HCT116 (cell line): ENCODE data around the gene MED9. TPM values are rescaled to one million over a fixed set of nuclear protein-coding genes. Genes with fewer than 3 reads are reported as not detected.

Experiments
- ATAC-seq: fragments of 200-7000 bp; cut with Tn5 transposase; 2 replicates; pipeline ENCODE4 v1.9.1; 2020; ENCODE audit warnings: mild to moderate bottlenecking, moderate library complexity
- BruUV-seq: library from RNA; stranded (reverse); fragments of 400-500 nt; replicated peaks from 2 replicates; lab custom pipeline; 2021; lab: Mats Ljungman, UMichigan
- CTCF ChIA-PET: fragments of 300-600 bp; sonication (Branson Sonifier 250); formaldehyde crosslinking; loops from one replicate; lab custom pipeline; 2021; ENCODE audit warnings: antibody characterized with exemption; lab: Charles Lee
- POLR2A ChIA-PET: fragments of 300-600, 350-600 bp; sonication (Branson Sonifier 250); formaldehyde crosslinking; loops from one replicate; lab custom pipeline; 2021; ENCODE audit warnings: antibody characterized with exemption; lab: Charles Lee
- RAD21 ChIA-PET, 2 experiments: fragments of 300-600 bp; sonication (Branson Sonifier 250); formaldehyde crosslinking; loops; one replicate each; lab custom pipeline; 2023; ENCODE audit warnings: low total read pairs in 2 of 2; ENCODE audit not compliant: uncharacterized antibody in 2 of 2, unreplicated experiment in 2 of 2, low non-redundant PET in 1 of 2; lab: Charles Lee
- DNase-seq: peaks from one replicate; pipeline ENCODE4 v3.0.0-alpha.2; 2010; ENCODE audit warnings: low read depth, low spot score
- H2AFZ ChIP-seq: fragments of 200-600 bp; shearing (Covaris generic), sonication (generic); 2 replicates; pipeline ENCODE4 v1.6.1; 2017; ENCODE audit warnings: low read depth, mixed run types, mixed read lengths, antibody characterized with exemption, low read length; ENCODE audit not compliant: poor library complexity, severe bottlenecking
- H3K27ac ChIP-seq: 2 replicates; pipeline ENCODE4 v1.5.1; 2012; ENCODE audit warnings: low read depth, low read length
- H3K27me3 ChIP-seq: fragments of 200-600 bp; sonication (generic); 2 replicates; pipeline ENCODE4 v1.6.1; 2016; ENCODE audit warnings: mixed run types, low read length, mixed read lengths; ENCODE audit not compliant: insufficient read depth
- H3K36me3 ChIP-seq, 2 experiments: fragments of 200-500 bp in 1 of 2; fragments of 200-600 bp in 1 of 2; sonication (Bioruptor generic) in 1 of 2; sonication (generic) in 1 of 2; 2 replicates each; pipeline versions ENCODE4 v1.5.1 to v1.6.1; 2014 to 2016; ENCODE audit warnings: low read length in 2 of 2, inconsistent platforms in 1 of 2, mixed read lengths in 1 of 2, mixed run types in 1 of 2; ENCODE audit not compliant: insufficient read depth in 2 of 2, control insufficient read depth in 1 of 2
- H3K4me1 ChIP-seq, 2 experiments: fragments of 200-600 bp in 1 of 2; sonication (generic) in 1 of 2; 2 replicates each; pipeline versions ENCODE4 v1.5.1 to v1.6.1; 2012 to 2017; ENCODE audit warnings: low read length in 2 of 2, inconsistent platforms in 1 of 2, mild to moderate bottlenecking in 1 of 2, mixed read lengths in 1 of 2, mixed run types in 1 of 2, moderate library complexity in 1 of 2; ENCODE audit not compliant: insufficient read depth in 2 of 2, control insufficient read depth in 1 of 2
- H3K4me2 ChIP-seq: fragments of 200-600 bp; sonication (generic); 2 replicates; pipeline ENCODE4 v1.6.1; 2017; ENCODE audit warnings: mixed run types, low read length, mixed read lengths
- H3K4me3 ChIP-seq, 2 experiments: fragments of 200-600 bp in 1 of 2; sonication (generic) in 1 of 2; replicated peaks in 1 of 2; 2 replicates each; pipeline ENCODE4 v1.5.1; 2011 to 2016; ENCODE audit warnings: low read length in 2 of 2, control low read depth in 1 of 2, low read depth in 1 of 2, mild to moderate bottlenecking in 1 of 2, mixed read lengths in 1 of 2, mixed run types in 1 of 2
- H3K79me2 ChIP-seq: fragments of 200-600 bp; sonication (generic); 2 replicates; pipeline ENCODE4 v1.6.1; 2017; ENCODE audit warnings: mild to moderate bottlenecking, mixed run types, low read length, moderate library complexity, mixed read lengths; ENCODE audit not compliant: insufficient read depth
- H3K9ac ChIP-seq: fragments of 200-600 bp; sonication (generic); 2 replicates; pipeline ENCODE4 v1.6.1; 2016; ENCODE audit warnings: low read length, mixed read lengths
- H3K9me2 ChIP-seq: fragments of 200-600 bp; sonication (generic), shearing (Covaris generic); 2 replicates; pipeline ENCODE4 v1.6.1; 2017; ENCODE audit warnings: mixed run types, mild to moderate bottlenecking, moderate library complexity; ENCODE audit not compliant: insufficient read depth
- H3K9me3 ChIP-seq, 2 experiments: fragments of 200-500 bp in 1 of 2; fragments of 200-600 bp in 1 of 2; sonication (Bioruptor generic) in 1 of 2; sonication (generic) in 1 of 2; 2 replicates each; pipeline ENCODE4 v1.6.1; 2014 to 2017; ENCODE audit warnings: low read length in 2 of 2, mixed read lengths in 2 of 2, inconsistent platforms in 1 of 2, low read depth in 1 of 2, mild to moderate bottlenecking in 1 of 2, mixed run types in 1 of 2, moderate library complexity in 1 of 2; ENCODE audit not compliant: control insufficient read depth in 1 of 2, insufficient read depth in 1 of 2
- H4K20me1 ChIP-seq: fragments of 200-600 bp; sonication (generic), shearing (Covaris generic); 2 replicates; pipeline ENCODE4 v1.6.1; 2017; ENCODE audit warnings: mixed run types, mild to moderate bottlenecking, moderate library complexity; ENCODE audit not compliant: insufficient read depth
- ELF1 ChIP-seq: IDR thresholded peaks from 2 replicates; pipeline ENCODE4 v1.6.1; 2012; ENCODE audit warnings: low read depth, borderline replicate concordance
- EZH2 ChIP-seq: fragments of 200-600 bp; sonication (generic); IDR thresholded peaks from 2 replicates; pipeline ENCODE4 v1.6.1; 2017; ENCODE audit warnings: antibody characterized with exemption, mixed run types
- FOSL1 ChIP-seq: IDR thresholded peaks from 2 replicates; pipeline ENCODE4 v1.6.1; 2012; ENCODE audit warnings: low read depth
- SIN3A ChIP-seq: IDR thresholded peaks from 2 replicates; pipeline ENCODE4 v1.6.1; 2012; ENCODE audit warnings: low read depth
- SP1 ChIP-seq: IDR thresholded peaks from 2 replicates; pipeline ENCODE4 v1.6.1; 2012; ENCODE audit warnings: low read depth
- ZNF274 ChIP-seq: fragments of 200-500 bp; sonication (Bioruptor generic); IDR thresholded peaks from 2 replicates; pipeline ENCODE4 v1.6.1; 2014; ENCODE audit warnings: mild to moderate bottlenecking, low read depth, low read length, inconsistent platforms
- intact Hi-C: fragments of 100-400 bp; cut with micrococcal nuclease; formaldehyde crosslinking; loops from 2 replicates; pipeline ENCODE4 v1.10.0; 2022
- total RNA-seq: library from RNA; stranded (reverse); gene quantifications from one replicate; pipeline ENCODE4 v1.2.1, GENCODE V29; 2021; ENCODE audit not compliant: unreplicated experiment
- TF ChIP-seq, protein P1 (sequence below): IDR thresholded peaks from 2 replicates; pipeline ENCODE4 v1.6.1; 2011; ENCODE audit warnings: mild to moderate bottlenecking, low read length, moderate library complexity; ENCODE audit not compliant: insufficient replicate concordance; ENCODE audit errors: extremely low read depth

MED9 gene
- total RNA-seq, 1 experiment from 2014 or later = 13.9 TPM

DNA sequence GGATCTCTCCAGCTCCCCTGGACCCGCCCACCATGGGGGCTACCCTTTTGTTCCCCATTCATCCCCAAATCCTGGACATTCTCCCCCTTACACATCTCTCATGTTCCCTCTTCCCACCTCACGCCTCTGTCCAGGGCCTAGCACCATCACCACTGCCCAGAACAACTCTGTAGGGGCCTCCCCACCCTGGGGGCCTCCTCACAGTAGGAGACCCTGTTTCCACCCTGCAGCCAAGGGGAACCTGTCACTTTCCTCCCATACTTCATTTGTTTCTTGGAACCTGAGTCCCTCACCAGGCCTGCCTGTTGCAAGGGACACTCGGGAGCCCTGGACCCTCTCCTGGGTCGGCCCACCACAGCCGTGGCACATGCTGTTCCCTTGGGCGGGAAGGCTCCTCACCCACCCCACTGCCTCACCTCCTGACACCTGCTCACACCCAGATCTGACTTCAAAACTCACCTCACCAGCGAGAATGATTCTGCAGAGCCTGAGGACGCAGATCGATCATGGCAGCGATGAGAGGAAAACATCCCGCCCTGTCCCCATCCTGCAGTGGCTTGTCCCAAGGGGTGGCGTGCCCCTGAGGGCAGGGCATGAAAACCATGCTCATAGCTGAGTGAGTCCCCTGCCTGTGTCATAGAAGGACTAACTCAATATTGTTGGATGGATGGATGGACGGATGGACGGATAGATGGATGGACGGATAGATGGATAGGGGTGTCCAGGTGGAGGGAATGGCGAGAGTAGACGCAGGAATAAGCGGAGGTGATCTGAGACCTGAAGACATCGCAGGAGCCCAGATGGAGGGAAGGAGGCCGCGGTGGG is 26.2 kb downstream of the MED9 start:
- Histone ChIP-seq H3K9ac (no peak overlapping the region), H3K9me3 (no peaks in the 10 kb centered on the region), H3K27ac (no peak overlapping the region), H4K20me1 (no peaks in the 10 kb centered on the region), H3K79me2 (no peaks in the 10 kb centered on the region), H3K4me1 (no peaks in the 10 kb centered on the region), H3K9me2 (no peaks in the 10 kb centered on the region), H3K27me3 (no peaks in the 10 kb centered on the region), H3K36me3 (no peaks in the 10 kb centered on the region), H3K4me3 (no peak overlapping the region), H2AFZ (no peak overlapping the region), H3K4me2 (no peak overlapping the region)
- ChIA-PET CTCF (no interaction called here), RAD21 (no interaction called here), POLR2A (no interaction called here)
- no peak for ATAC-seq
- DNase-seq = no peak
- TF ChIP-seq FOSL1 = no peak
- no peak for TF ChIP-seq SP1
- no peak for TF ChIP-seq ELF1
- no peak for TF ChIP-seq EZH2
- TF ChIP-seq, protein P1, sequence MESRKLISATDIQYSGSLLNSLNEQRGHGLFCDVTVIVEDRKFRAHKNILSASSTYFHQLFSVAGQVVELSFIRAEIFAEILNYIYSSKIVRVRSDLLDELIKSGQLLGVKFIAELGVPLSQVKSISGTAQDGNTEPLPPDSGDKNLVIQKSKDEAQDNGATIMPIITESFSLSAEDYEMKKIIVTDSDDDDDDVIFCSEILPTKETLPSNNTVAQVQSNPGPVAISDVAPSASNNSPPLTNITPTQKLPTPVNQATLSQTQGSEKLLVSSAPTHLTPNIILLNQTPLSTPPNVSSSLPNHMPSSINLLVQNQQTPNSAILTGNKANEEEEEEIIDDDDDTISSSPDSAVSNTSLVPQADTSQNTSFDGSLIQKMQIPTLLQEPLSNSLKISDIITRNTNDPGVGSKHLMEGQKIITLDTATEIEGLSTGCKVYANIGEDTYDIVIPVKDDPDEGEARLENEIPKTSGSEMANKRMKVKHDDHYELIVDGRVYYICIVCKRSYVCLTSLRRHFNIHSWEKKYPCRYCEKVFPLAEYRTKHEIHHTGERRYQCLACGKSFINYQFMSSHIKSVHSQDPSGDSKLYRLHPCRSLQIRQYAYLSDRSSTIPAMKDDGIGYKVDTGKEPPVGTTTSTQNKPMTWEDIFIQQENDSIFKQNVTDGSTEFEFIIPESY = no peak
- TF ChIP-seq ZNF274 = no peak
- TF ChIP-seq SIN3A = no peak
- no TSS peak for BruUV-seq
- intact Hi-C loops = no loop called here
